HG02973 (cell line): ENCODE data around the gene TRPM5.

Experiments
- ATAC-seq: cut with Tn5 transposase; IDR thresholded peaks from one replicate; pipeline ENCODE4 v1.9.1; 2021; ENCODE audit warnings: moderate library complexity; ENCODE audit not compliant: unreplicated experiment

The TRPM5 gene

GRCh38 chr11:2471048-2471803, 26.9 kb upstream of the TRPM5 start:
- no peak for ATAC-seq

DNA sequence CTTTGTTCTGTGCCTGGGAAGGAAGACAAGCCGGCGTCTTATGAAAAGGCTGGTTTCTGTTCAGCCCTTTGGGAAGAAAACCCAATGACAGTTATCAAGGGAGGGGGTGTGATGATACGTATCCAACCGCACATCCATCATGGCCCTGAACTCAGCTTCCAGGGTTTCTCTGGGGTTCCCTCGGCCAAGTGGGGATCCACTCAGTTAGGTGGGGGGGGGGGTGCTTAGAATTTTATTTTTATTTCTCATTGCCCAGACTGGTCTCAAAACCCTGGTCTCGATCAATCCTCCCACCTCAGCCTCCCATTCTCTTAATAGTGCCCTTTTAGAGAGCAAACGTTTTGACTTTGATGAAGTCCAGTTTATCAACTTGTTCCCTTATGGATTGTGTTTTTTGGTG, 26.2 kb upstream of the TRPM5 start:
- ATAC-seq, result no peak

- no peak for ATAC-seq
These were observed 24.3 kb upstream of the TRPM5 start for GRCh38 chr11:2468363-2469235.

- ATAC-seq, result no peak
These were observed 23.4 kb upstream of the TRPM5 start for GRCh38 chr11:2467695-2468055.

GRCh38 chr11:2466869-2467694, 22.8 kb upstream of the TRPM5 start:
- ATAC-seq, result no peak

DNA sequence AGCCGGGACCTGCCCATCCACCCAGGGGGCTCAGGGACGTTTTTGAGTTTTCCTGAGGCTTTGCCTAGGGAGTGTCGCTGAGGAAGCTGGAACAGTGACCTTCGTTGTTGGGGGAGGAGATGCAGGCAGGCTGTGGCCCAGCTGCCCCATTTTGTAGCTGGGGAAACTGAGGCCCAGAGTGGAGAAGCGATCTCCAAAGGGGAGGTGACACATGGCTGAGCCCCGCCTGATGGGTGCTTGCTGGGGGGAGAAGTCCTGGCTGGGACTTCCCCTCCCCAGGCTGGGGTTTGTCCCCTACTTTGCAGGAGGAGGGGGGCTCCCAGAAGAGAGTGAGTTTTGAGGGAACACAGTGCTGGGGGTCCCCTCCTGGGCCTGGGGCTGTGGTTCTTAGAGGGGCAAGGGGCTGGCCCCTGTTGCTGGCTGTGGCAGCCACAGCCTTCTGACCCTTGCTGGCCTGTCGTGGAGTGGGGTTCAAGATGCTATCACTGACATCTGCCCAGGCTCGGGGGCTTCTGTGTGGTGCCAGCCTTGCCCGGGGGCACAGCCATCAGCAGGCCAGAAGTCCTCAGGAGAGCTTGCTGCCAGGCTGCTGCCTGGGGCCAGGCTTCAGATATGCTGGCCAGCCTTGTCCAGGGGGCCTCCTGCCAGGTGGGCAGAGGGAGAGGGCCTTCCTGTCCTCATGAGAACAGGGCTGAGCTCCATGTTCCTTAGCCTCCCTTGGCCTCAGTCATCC, 21.9 kb upstream of the TRPM5 start:
- no peak for ATAC-seq

GRCh38 chr11:2465202-2466068, 21.1 kb upstream of the TRPM5 start:
- no peak for ATAC-seq

GRCh38 chr11:2464451-2465165, 20.3 kb upstream of the TRPM5 start:
- no peak for ATAC-seq

DNA sequence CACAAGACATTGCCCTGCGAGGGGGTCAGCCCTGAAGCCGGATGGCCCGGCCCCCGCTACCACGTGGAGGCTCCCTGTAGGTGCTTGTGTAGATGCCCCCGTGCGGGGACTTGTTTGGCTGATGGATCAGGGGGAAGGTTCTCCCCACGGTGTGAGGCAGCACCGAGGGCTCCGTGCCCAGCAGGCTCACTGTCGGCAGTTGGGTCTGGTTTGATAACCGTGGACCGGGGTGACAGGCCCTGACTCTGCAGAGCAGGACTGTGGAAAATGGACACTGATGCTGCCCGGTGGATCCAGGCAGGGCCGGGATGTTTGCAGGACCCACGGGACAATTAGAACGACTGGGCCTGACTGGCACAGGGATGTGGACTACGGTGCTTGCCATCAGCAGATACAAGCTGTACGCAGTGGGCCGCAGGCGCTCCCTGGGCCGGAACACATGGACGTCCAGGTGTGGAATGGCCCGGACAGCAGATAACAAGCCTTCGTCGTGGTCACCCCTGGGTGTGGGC, 19.5 kb upstream of the TRPM5 start:
- ATAC-seq, result no peak

- ATAC-seq, result no peak
These were observed 18.9 kb upstream of the TRPM5 start for GRCh38 chr11:2462986-2463765.

DNA sequence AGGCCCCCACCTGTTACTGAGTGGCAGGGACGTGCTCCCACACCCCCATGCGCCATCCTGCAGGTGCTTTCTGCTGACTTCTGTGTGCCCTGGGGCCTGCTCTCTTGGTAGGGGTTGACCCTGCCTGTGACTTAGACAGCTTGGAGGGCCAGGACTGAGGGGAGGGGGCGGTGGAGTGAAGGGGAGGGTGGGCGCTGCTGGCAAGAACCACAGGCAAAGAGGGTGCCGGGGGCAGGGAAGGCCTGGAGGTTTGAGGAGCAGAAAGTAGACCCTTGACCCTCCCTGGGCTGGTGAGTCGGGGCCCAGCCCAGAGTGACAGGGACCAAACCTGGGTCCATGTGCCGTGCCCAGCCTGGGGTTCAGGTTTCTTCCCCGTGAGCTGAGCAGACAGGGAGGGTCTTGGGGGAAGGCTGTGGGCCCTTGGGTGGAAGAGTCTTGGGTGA, 18.2 kb upstream of the TRPM5 start:
- no peak for ATAC-seq

DNA sequence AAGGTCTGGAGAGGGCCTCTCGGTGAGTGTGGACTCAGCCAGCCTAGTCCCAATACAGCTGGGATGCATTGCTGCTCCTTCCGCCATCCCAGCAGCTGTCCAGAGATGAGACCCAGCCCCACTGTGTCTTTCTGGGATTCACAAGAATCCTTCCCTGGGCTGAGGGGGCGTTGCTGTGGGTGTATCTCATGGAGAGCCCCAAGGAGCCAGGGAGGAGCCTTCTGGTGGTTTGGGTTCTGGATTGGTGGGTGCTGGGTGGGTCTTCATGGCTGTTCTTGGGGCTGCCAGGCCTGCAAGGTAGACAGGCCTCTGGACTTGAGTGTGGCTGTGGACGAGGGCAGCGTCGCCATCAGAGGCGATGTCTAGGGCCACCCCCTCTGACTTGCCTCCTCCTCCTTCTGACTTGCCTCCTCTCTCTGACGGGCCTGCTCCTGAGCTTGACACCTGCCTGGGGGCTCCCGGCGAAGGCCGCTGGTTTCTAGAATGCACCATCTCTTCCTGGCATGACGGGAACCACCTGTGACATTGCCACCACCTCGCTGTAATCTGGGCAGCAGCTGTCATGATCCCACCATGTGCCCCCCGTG, 17.7 kb upstream of the TRPM5 start:
- ATAC-seq, result no peak

- ATAC-seq, result no peak
These were observed 17.1 kb upstream of the TRPM5 start for GRCh38 chr11:2461253-2461955.

GRCh38 chr11:2460540-2461252, 16.4 kb upstream of the TRPM5 start:
- ATAC-seq, result no peak

DNA sequence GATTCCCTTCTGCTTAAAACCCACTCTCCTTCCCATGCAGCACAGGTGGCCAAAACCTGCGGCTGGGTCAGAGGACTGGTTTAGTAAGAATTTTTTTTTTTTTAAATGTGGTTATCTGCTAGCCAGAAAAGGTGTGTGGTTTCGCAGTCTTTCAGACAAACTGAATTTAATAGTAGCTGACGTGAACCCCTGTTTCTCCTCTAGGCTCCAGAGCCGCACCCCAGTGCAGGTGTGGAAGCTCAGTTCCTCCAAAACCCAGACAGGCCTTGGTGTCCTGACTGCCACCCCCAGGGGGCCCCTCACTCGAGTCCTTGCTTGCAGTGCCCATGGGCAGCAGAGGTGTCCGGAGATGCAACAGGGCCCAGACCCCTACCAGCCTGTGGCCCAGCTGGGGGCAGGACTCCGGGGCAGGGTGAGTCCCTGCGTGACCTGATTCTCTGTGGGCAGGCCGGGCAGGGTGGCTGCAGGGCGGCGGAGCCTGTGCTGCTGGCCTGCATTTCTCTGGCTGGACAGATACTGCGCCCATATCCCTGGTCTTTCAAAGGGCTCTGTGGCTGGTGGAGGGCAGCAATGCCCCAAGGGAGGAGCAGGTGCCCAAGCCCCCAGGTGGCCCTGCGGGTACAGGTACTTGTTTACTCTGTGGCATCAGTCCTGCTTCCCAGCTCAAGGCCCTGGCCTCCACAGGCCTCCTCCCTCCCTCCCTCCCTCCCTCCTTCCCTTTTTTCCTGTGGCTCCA, 15.7 kb upstream of the TRPM5 start:
- no peak for ATAC-seq
